ENCODE data around the gene TSPAN15.

GRCh38 chr10:69434169-69434568, 17.1 kb upstream of the TSPAN15 start:
- TF ChIP-seq, protein P1, sequence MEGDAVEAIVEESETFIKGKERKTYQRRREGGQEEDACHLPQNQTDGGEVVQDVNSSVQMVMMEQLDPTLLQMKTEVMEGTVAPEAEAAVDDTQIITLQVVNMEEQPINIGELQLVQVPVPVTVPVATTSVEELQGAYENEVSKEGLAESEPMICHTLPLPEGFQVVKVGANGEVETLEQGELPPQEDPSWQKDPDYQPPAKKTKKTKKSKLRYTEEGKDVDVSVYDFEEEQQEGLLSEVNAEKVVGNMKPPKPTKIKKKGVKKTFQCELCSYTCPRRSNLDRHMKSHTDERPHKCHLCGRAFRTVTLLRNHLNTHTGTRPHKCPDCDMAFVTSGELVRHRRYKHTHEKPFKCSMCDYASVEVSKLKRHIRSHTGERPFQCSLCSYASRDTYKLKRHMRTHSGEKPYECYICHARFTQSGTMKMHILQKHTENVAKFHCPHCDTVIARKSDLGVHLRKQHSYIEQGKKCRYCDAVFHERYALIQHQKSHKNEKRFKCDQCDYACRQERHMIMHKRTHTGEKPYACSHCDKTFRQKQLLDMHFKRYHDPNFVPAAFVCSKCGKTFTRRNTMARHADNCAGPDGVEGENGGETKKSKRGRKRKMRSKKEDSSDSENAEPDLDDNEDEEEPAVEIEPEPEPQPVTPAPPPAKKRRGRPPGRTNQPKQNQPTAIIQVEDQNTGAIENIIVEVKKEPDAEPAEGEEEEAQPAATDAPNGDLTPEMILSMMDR (IDR thresholded peaks at IDR 0.05), result no peak
- TF ChIP-seq EP300 (IDR thresholded peaks at IDR 0.05), result no peak
